Measurements from ENCODE around the gene IGF2R.

DNA sequence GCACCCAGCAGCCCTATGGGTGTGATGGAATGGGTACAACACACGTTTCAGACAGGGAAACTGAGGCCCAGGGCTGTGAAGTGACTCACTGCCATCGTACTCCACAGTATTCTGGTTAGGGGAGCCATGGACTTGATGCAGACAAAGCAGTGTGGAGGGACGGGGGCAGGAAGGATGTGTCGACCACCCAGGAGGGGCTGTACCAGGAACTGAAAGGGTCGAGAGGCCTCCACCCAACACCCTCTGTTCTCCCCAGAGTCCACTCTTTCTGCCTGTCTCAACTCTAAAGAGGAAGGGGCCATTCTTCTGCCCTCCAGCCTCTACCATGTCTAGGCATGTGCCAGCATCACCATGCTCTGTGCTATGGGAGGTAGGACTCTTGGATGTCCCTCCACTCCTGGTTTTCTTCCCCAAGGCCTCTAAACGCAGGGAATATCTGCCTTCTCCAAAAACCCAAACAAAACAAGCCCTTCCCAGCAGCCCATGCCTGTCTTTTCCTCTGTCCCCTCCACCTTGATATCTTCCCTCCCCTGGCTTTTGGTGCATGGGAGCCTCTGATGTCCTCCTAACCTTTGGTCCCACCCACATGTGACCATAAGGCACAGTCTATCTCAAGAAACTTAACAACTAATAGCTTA lies 160.1 kb downstream of the IGF2R start:
- TF ChIP-seq EZH2 (IDR thresholded peaks at IDR 0.05) (no peak), EZH2phosphoT487 (IDR thresholded peaks at IDR 0.05) (no peak)
- TF ChIP-seq, protein P1, sequence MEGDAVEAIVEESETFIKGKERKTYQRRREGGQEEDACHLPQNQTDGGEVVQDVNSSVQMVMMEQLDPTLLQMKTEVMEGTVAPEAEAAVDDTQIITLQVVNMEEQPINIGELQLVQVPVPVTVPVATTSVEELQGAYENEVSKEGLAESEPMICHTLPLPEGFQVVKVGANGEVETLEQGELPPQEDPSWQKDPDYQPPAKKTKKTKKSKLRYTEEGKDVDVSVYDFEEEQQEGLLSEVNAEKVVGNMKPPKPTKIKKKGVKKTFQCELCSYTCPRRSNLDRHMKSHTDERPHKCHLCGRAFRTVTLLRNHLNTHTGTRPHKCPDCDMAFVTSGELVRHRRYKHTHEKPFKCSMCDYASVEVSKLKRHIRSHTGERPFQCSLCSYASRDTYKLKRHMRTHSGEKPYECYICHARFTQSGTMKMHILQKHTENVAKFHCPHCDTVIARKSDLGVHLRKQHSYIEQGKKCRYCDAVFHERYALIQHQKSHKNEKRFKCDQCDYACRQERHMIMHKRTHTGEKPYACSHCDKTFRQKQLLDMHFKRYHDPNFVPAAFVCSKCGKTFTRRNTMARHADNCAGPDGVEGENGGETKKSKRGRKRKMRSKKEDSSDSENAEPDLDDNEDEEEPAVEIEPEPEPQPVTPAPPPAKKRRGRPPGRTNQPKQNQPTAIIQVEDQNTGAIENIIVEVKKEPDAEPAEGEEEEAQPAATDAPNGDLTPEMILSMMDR (IDR thresholded peaks at IDR 0.05) = no peak

All from neural progenitor cell (in vitro differentiated cells).